Bladder microvascular endothelial cell (primary cell): ENCODE data around the gene SHISA4. TPM values are rescaled to one million over a fixed set of nuclear protein-coding genes. Genes with fewer than 3 reads are reported as not detected.

Experiments used
- total RNA-seq: library from RNA; depleted of rRNA; stranded (reverse); fragments of >200 nt; gene quantifications from 2 replicates; pipeline ENCODE4 v1.2.3, GENCODE V29; 2014

SHISA4 gene, protein sequence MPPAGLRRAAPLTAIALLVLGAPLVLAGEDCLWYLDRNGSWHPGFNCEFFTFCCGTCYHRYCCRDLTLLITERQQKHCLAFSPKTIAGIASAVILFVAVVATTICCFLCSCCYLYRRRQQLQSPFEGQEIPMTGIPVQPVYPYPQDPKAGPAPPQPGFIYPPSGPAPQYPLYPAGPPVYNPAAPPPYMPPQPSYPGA
- 9.5 and 9.6 TPM in 2 replicates for total RNA-seq

DNA sequence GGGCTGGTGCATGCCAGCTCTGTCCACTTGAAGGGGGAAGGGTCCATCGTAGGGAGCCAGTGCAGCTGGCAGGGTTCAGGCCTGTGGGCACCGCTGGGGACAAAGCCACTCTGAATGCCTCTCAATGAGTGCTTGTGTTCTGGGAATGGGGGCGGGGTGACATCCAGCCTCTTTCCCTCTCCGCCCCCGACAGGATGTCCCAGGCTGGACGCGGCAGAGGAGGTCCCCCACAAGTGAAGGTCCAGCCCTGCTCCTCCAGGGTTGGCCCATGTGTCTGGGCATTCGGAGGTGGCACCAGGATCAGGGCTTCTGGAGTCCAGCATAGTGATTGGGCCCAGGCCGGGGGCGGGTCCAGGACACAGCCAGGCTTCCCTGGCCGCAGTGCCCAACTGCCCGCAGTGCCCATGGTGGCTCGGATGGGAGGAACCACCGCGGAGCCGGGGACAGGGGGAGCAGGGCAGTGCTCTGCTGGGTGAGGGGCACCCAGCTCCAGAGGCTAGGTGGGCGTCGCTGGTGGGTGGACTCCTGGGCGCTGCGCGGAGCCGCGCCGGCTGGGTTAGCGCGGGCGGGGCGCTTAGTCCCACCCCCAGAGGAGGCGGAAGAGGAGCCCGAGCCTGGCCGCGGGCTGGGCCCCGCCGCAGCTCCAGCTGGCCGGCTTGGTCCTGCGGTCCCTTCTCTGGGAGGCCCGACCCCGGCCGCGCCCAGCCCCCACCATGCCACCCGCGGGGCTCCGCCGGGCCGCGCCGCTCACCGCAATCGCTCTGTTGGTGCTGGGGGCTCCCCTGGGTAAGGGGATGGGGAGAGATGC lies at the start of gene SHISA4:
SHISA4 (plus strand) TSS at position 617 of the 808 bp plus-strand sequence; CDS start at position 714, 97 bp downstream.

Other genes with a start within 250 kb of the SHISA4 start
- gene IPO9, start 59.7 kb upstream of the SHISA4 start, total RNA-seq: 28.5 and 50.0 TPM in 2 replicates
- under 0.01 and 0.32 TPM in 2 replicates for gene LMOD1, start 57.6 kb downstream of the SHISA4 start, total RNA-seq
- gene TIMM17A, start 66.6 kb downstream of the SHISA4 start, total RNA-seq: 50.3 and 66.6 TPM in 2 replicates
- 33.0 and 41.5 TPM in 2 replicates for gene RNPEP, start 93.8 kb downstream of the SHISA4 start, total RNA-seq
- under 0.01 and 0.13 TPM in 2 replicates for gene ELF3, start 121.7 kb downstream of the SHISA4 start, total RNA-seq
- gene GPR37L1, start 234.0 kb downstream of the SHISA4 start, total RNA-seq: not detected in 2 replicates